Measurements from ENCODE around the gene CHST8.

DNA sequence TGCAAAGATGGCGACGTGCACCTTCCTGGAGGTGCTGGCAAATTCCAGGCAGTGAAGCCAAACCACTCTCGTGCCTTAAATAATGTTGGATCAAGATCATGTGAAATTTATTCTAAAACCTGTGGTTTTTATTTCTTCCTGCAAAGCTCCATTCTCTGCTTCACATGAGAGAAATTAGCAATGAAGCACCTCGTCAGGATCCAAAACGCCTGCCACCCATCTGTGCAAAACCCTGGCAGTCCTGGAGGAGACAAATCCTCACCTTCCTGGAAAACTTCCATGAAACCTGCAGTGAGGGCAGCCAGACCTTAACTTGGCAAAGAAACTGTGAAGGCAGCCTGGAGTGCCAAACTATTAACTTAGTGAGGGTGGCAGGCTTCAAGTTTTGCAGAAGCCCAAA is 47.6 kb downstream of the CHST8 start:
- TF ChIP-seq CTCF (IDR thresholded peaks at IDR 0.05), result no peak
- TF ChIP-seq POLR2A (IDR thresholded peaks at IDR 0.05), result no peak
- TF ChIP-seq EP300 (IDR thresholded peaks at IDR 0.05), result no peak
- no peak for TF ChIP-seq POLR2AphosphoS5 (IDR thresholded peaks at IDR 0.05)
